Esophagus (tissue), 2 donors: ENCODE measurements around the gene C1QTNF1. TPM values are rescaled to one million over a fixed set of nuclear protein-coding genes. Genes with fewer than 3 reads are reported as not detected.
A peak's percentile ranks its signal among the peaks of the same experiment; 100 is the strongest.

ENCODE experiments used
- H3K27ac ChIP-seq, 2 donors: one replicate each; pipeline ENCODE4 v1.5.1; 2013; ENCODE audit warnings: low read depth in 2 of 2, mild to moderate bottlenecking in 2 of 2, inconsistent platforms in 1 of 2, low read length in 1 of 2, moderate library complexity in 1 of 2
- H3K27me3 ChIP-seq, 2 donors: one replicate each; pipeline ENCODE4 v1.6.1; 2013; ENCODE audit warnings: low read length in 2 of 2, control low read depth in 1 of 2, mild to moderate bottlenecking in 1 of 2; ENCODE audit not compliant: insufficient read depth in 2 of 2, control insufficient read depth in 1 of 2
- H3K36me3 ChIP-seq, 2 donors: one replicate each; pipeline ENCODE4 v1.6.1; 2013; ENCODE audit warnings: low read length in 1 of 2; ENCODE audit not compliant: control insufficient read depth in 2 of 2, insufficient read depth in 2 of 2
- H3K4me1 ChIP-seq, 2 donors: one replicate each; pipeline ENCODE4 v1.6.1; 2013; ENCODE audit warnings: low read length in 1 of 2; ENCODE audit not compliant: control insufficient read depth in 2 of 2, insufficient read depth in 2 of 2
- H3K4me3 ChIP-seq, 2 donors: one replicate each; pipeline ENCODE4 v1.5.1; 2013; ENCODE audit warnings: low read length in 2 of 2, mild to moderate bottlenecking in 2 of 2, low read depth in 1 of 2, moderate library complexity in 1 of 2
- H3K9me3 ChIP-seq, 2 donors: one replicate each; pipeline ENCODE4 v1.6.1; 2013; ENCODE audit warnings: mild to moderate bottlenecking in 2 of 2, low read depth in 1 of 2, low read length in 1 of 2, moderate library complexity in 1 of 2; ENCODE audit not compliant: control insufficient read depth in 2 of 2, insufficient read depth in 1 of 2
- WGBS, 2 donors: extraction: QIAGEN DNeasy Blood & Tissue Kit; methylation state at CpG; one replicate each; pipeline ENCODE4 v1.1.7; 2013; 5-methylcytosine and 5-hydroxymethylcytosine counted together
- polyA plus RNA-seq, 2 donors: library from polyadenylated mRNA; stranded (reverse); fragments of 200-250 nt; gene quantifications; one replicate each; pipeline ENCODE4 v1.2.3, GENCODE V29; 2013
- donor health status: healthy with polysubstance abuse.
- donor health status: Bipolar disorder and iron deficiency.

C1QTNF1 gene
- polyA plus RNA-seq, 2 donors = 6.0 to 7.2 TPM

DNA sequence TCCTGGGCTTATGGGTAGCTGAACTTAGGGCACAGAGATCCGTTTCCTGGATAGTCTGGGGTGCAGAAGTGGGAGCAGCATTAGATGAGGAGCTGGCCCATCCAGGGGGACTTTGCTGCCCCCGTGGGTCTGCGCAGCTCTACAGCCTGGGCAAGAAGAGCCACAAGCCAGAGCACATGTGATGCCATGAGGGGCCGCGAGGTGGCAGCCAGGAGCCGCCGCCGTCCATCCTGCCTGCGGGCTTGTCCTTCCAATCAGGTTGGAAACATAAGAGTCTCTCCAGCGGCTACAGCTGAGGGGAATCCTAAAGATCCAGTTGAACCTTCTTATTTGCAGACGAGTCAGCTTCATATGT, 21.9 kb downstream of the C1QTNF1 start:
- 5% methylated on average over 11 of the region's 11 CpGs for WGBS, 2 donors
- Histone ChIP-seq H3K27ac (no peak overlapping the region), H3K36me3 (no peaks in the 10 kb centered on the region), H3K27me3 (no peaks in the 10 kb centered on the region), H3K9me3 (no peaks in the 10 kb centered on the region), H3K4me3 (no peak overlapping the region), H3K4me1 (no peaks in the 10 kb centered on the region)

DNA sequence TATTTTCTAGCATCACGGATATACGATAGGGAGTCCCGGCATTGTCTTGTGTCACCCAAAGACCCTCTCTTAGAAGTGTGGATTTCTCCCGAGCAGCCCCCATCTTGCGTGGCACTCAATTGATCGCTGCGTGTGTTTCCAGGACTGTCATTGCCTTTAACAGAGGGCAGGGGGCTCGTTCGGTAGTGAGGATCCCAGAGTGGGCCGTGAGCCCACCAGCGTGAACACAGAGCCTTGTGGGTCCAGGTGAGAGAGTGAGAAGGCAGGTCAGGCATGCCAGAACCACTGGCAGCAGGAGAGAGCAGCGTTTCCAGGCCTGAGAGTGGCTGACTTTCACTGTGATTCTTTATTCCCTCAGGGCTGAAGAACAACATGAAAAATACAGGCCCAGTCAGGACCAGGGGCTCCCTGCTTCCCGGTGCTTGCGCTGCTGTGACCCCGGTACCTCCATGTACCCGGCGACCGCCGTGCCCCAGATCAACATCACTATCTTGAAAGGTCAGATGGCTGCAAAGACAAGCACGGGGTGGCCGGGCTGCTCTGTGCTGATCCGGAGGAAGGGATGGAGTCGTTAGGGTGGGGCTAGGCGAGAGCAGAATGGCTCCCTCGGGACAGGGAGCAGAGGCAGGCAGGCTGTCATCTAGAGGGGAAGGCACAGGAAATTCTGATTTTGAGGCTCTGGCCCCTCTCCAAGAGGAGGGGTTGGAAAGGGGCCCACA, 22.4 kb downstream of the C1QTNF1 start:
- WGBS, 2 donors = 63 to 66% methylated on average over 25 of the region's 25 CpGs
- Histone ChIP-seq H3K4me1 (no peaks in the 10 kb centered on the region), H3K27me3 (no peaks in the 10 kb centered on the region), H3K27ac (peak overlapping the region in 1 of 2 donors; percentile 8), H3K4me3 (no peak overlapping the region), H3K36me3 (no peaks in the 10 kb centered on the region), H3K9me3 (no peaks in the 10 kb centered on the region)

DNA sequence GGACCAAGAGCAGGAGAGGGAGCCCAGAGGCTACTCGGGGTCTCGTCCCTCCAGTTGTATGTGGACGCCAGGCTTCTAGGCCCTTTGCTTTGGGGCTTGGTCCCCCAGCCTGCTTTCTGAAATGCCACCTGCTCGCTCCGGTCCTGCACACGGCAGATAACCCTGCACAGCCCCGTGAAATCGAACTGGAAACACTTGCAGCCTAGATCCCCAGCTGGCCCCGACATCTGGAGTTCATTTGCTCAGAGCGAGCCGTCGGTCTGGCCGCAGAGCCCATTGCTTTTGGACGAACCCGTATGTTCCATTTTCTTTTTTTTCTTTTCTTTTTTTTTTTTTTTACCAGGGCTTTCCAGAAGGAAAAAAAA, 22.9 kb downstream of the C1QTNF1 start:
- peak overlapping the region in 1 of 2 donors; percentile 8 for H3K27ac ChIP-seq
- 71 to 75% methylated on average over 15 of the region's 15 CpGs for WGBS, 2 donors
- no peaks in the 10 kb centered on the region for H3K36me3 ChIP-seq
- no peaks in the 10 kb centered on the region for H3K27me3 ChIP-seq
- no peaks in the 10 kb centered on the region for H3K4me1 ChIP-seq
- no peak overlapping the region for H3K4me3 ChIP-seq
- no peaks in the 10 kb centered on the region for H3K9me3 ChIP-seq

- no peaks in the 10 kb centered on the region for H3K9me3 ChIP-seq
- H3K4me3 ChIP-seq = no peak overlapping the region
- peak overlapping the region in 1 of 2 donors; percentile 29 for H3K27ac ChIP-seq
- H3K27me3 ChIP-seq = no peaks in the 10 kb centered on the region
- H3K4me1 ChIP-seq = no peaks in the 10 kb centered on the region
- WGBS, 2 donors = 86 to 87% methylated on average over 30 of the region's 30 CpGs
- H3K36me3 ChIP-seq = no peaks in the 10 kb centered on the region
These were observed 23.4 kb downstream of the C1QTNF1 start for GRCh38 chr17:79047291-79047920.

- 76 to 85% methylated on average over 41 of the region's 41 CpGs for WGBS, 2 donors
- Histone ChIP-seq H3K36me3 (no peaks in the 10 kb centered on the region), H3K27ac (no peak overlapping the region)
These were observed 24.2 kb downstream of the C1QTNF1 start for GRCh38 chr17:79047923-79048825.

DNA sequence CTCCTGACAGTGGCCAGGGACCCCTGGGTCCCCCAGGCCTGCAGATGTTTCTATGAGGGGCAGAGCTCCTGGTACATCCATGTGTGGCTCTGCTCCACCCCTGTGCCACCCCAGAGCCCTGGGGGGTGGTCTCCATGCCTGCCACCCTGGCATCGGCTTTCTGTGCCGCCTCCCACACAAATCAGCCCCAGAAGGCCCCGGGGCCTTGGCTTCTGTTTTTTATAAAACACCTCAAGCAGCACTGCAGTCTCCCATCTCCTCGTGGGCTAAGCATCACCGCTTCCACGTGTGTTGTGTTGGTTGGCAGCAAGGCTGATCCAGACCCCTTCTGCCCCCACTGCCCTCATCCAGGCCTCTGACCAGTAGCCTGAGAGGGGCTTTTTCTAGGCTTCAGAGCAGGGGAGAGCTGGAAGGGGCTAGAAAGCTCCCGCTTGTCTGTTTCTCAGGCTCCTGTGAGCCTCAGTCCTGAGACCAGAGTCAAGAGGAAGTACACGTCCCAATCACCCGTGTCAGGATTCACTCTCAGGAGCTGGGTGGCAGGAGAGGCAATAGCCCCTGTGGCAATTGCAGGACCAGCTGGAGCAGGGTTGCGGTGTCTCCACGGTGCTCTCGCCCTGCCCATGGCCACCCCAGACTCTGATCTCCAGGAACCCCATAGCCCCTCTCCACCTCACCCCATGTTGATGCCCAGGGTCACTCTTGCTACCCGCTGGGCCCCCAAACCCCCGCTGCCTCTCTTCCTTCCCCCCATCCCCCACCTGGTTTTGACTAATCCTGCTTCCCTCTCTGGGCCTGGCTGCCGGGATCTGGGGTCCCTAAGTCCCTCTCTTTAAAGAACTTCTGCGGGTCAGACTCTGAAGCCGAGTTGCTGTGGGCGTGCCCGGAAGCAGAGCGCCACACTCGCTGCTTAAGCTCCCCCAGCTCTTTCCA, 25.1 kb downstream of the C1QTNF1 start:
- no peak overlapping the region for H3K4me3 ChIP-seq
- H3K4me1 ChIP-seq = no peaks in the 10 kb centered on the region
- no peaks in the 10 kb centered on the region for H3K27me3 ChIP-seq
- 83 to 85% methylated on average over 21 of the region's 21 CpGs for WGBS, 2 donors
- no peak overlapping the region for H3K27ac ChIP-seq
- peaks cover 0 to 2% of the 10 kb centered on the region in 2 donors for H3K9me3 ChIP-seq
- no peaks in the 10 kb centered on the region for H3K36me3 ChIP-seq

More at GRCh38 chr17:79047923-79048825, 24.2 kb downstream of the C1QTNF1 start:
- Histone ChIP-seq H3K27me3 (no peaks in the 10 kb centered on the region), H3K4me3 (no peak overlapping the region), H3K9me3 (no peaks in the 10 kb centered on the region), H3K4me1 (no peaks in the 10 kb centered on the region)

DNA sequence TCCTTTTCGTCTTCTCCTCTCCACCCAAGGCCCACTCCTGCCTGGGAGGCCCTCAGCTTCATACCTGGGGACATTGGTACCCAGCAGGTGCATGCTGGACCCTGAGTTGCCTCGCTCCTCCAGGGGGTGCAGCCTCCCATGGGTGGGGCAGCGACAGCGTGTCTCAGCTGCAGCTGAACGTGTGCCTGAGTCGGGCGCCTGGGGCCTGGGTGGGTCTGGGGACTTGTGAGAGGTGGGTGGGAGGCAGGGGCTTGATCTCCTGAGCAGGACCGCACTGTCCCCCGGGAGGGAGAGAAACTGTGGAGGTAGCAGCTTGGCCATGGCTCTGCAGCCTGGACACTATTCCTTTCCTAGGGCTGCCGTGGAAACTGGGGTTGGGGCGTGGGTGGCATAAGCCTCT, 25.9 kb downstream of the C1QTNF1 start:
- no peaks in the 10 kb centered on the region for H3K36me3 ChIP-seq
- no peaks in the 10 kb centered on the region for H3K27me3 ChIP-seq
- WGBS, 2 donors = 86 to 90% methylated on average over 11 of the region's 11 CpGs
- H3K27ac ChIP-seq = no peak overlapping the region
- H3K9me3 ChIP-seq = peaks cover 0 to 2% of the 10 kb centered on the region in 2 donors
- no peak overlapping the region for H3K4me3 ChIP-seq
- no peaks in the 10 kb centered on the region for H3K4me1 ChIP-seq

- no peaks in the 10 kb centered on the region for H3K27me3 ChIP-seq
- 89 to 91% methylated on average over 6 of the region's 6 CpGs for WGBS, 2 donors
- no peaks in the 10 kb centered on the region for H3K4me1 ChIP-seq
- peaks cover 0 to 2% of the 10 kb centered on the region in 2 donors for H3K9me3 ChIP-seq
- no peak overlapping the region for H3K4me3 ChIP-seq
- H3K27ac ChIP-seq = no peak overlapping the region
- H3K36me3 ChIP-seq = no peaks in the 10 kb centered on the region
These were observed 26.6 kb downstream of the C1QTNF1 start for GRCh38 chr17:79050551-79050950.

DNA sequence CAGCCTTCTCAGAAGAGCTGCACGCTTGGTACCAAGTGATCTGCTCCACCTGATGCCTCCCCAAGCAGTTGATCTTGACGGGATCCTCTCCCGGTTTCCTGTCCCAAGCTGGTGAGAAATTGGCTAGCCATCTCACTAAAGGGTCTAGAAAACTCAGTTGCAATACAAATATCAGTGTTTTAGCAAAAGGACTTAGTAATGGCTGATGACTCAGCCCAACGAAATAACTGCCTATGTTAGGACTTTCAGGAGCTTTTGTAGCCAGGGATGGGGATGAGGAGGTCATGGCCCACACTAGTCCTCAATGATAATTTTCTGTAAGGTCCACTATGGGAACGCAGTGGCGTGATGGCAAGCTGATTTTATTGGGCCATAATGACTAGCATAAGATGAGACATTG, 27.3 kb downstream of the C1QTNF1 start:
- H3K4me1 ChIP-seq = no peaks in the 10 kb centered on the region
- 85 to 87% methylated on average over 6 of the region's 6 CpGs for WGBS, 2 donors
- no peaks in the 10 kb centered on the region for H3K36me3 ChIP-seq
- no peaks in the 10 kb centered on the region for H3K27me3 ChIP-seq
- no peak overlapping the region for H3K4me3 ChIP-seq
- H3K27ac ChIP-seq = no peak overlapping the region
- H3K9me3 ChIP-seq = peaks cover 0 to 2% of the 10 kb centered on the region in 2 donors
